Measurements from ENCODE around the gene MKLN1.

MKLN1 gene

GRCh38 chr7:131500357-131500756, 172.7 kb downstream of the MKLN1 start:
- no peaks in the 10 kb centered on the region; the same call in 1 of the 2 replicates for H3F3A ChIP-seq (ENCODE audit: insufficient read depth)
- no peak overlapping the region for H2AFZ ChIP-seq (ENCODE audit: low read depth, low read length, severe bottlenecking)
- no peaks in the 10 kb centered on the region for H3K79me2 ChIP-seq (ENCODE audit: insufficient read depth, low read length)
- H4K20me1 ChIP-seq (ENCODE audit: low read depth, low read length), result no peaks in the 10 kb centered on the region
- no peak overlapping the region for H3K9ac ChIP-seq (ENCODE audit: low read length)
- no peak overlapping the region for H3K4me3 ChIP-seq (ENCODE audit: insufficient read depth, low read length, poor library complexity, severe bottlenecking)
- no peaks in the 10 kb centered on the region for H3K9me3 ChIP-seq (ENCODE audit: insufficient read depth, low read length)
- H3K4me2 ChIP-seq (ENCODE audit: low read depth, low read length, poor library complexity, severe bottlenecking), result no peak overlapping the region
- H3K27ac ChIP-seq (ENCODE audit: low read depth, low read length), result no peak overlapping the region
- H3K9me2 ChIP-seq (replicated peaks; ENCODE audit: insufficient read depth, low read length), result no peaks in the 10 kb centered on the region
- H3K36me3 ChIP-seq (ENCODE audit: low read length), result no peaks in the 10 kb centered on the region
- H3K27me3 ChIP-seq (ENCODE audit: low read length), result no peaks in the 10 kb centered on the region
- no peak for TF ChIP-seq CTCF (IDR thresholded peaks at IDR 0.05; ENCODE audit: insufficient read depth, low read length, poor library complexity, severe bottlenecking)
- no peak for TF ChIP-seq EZH2phosphoT487 (conservative IDR thresholded peaks at IDR 0.05; ENCODE audit: low read length)

DNA sequence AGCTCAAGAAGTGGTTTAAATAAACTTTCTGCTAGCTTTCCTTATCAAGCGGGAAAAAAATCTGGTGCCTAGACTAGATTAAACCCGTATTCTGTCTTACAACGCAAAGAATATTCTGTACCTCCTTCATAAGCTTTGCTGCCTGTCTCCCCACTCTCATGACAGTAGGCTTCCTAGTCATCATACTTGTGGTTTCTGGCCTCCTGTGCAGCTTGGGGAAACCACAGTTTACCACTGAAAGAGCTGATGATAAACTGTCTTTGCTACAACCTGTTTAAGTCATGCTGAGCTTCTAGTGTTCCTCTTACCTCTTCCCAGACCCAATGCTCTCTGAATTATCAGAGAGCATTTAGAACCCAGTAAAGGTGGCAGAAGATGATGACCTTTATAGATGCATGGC, 173.7 kb downstream of the MKLN1 start:
- Histone ChIP-seq H3K4me3 (ENCODE audit: insufficient read depth, low read length, poor library complexity, severe bottlenecking) (no peak overlapping the region), H2AFZ (ENCODE audit: low read depth, low read length, severe bottlenecking) (no peak overlapping the region), H3F3A (ENCODE audit: insufficient read depth) (no peaks in the 10 kb centered on the region; the same call in 1 of the 2 replicates), H3K27ac (ENCODE audit: low read depth, low read length) (no peak overlapping the region), H3K27me3 (ENCODE audit: low read length) (no peaks in the 10 kb centered on the region), H3K9me2 (replicated peaks; ENCODE audit: insufficient read depth, low read length) (no peaks in the 10 kb centered on the region), H3K36me3 (ENCODE audit: low read length) (no peaks in the 10 kb centered on the region), H4K20me1 (ENCODE audit: low read depth, low read length) (no peaks in the 10 kb centered on the region), H3K79me2 (ENCODE audit: insufficient read depth, low read length) (no peaks in the 10 kb centered on the region), H3K9ac (ENCODE audit: low read length) (no peak overlapping the region), H3K4me2 (ENCODE audit: low read depth, low read length, poor library complexity, severe bottlenecking) (no peak overlapping the region), H3K9me3 (ENCODE audit: insufficient read depth, low read length) (no peaks in the 10 kb centered on the region)
- TF ChIP-seq CTCF (IDR thresholded peaks at IDR 0.05; ENCODE audit: insufficient read depth, low read length, poor library complexity, severe bottlenecking), result no peak
- no peak for TF ChIP-seq EZH2phosphoT487 (conservative IDR thresholded peaks at IDR 0.05; ENCODE audit: low read length)

DNA sequence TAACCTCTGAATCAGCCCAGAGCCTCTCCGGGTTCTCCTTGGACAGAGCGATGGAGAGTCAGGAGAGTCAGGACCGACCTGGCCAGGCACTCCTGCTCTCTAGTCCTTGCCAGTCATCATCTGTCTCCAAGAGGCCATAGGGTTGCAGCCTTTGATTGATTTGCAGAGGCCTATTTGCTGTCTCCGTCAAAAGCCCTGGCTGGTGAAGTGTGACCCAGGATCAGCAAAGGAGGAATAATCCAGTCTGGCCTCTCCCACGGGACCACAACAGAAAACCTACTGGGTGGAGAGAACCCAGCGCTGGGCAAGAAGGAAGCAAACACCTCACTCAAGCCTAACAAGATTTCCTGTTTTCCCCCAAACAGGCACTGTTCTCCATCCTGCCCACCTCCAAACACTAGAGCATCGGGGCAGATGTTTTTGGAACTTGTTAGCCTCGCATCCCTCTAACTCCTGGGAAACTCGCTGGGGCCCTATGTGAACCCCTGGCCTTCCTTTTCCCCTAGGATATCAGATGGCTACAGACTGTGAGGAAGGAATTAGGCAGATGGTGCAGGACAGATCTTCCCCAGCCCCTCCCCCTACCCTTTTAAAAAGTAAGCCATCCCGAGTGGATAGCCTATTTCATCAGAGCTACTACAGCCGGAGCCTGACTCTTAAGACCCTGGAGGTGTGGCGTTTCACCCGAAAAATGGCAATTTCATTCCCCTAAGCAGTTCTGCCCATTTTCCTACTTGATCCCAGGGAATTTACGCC, 174.4 kb downstream of the MKLN1 start:
- Histone ChIP-seq H3K9ac (ENCODE audit: low read length) (no peak overlapping the region), H3F3A (ENCODE audit: insufficient read depth) (no peaks in the 10 kb centered on the region; the same call in 1 of the 2 replicates), H3K9me3 (ENCODE audit: insufficient read depth, low read length) (no peaks in the 10 kb centered on the region), H3K36me3 (ENCODE audit: low read length) (no peaks in the 10 kb centered on the region), H2AFZ (ENCODE audit: low read depth, low read length, severe bottlenecking) (no peak overlapping the region), H3K79me2 (ENCODE audit: insufficient read depth, low read length) (no peaks in the 10 kb centered on the region), H3K9me2 (replicated peaks; ENCODE audit: insufficient read depth, low read length) (no peaks in the 10 kb centered on the region), H3K27ac (ENCODE audit: low read depth, low read length) (no peak overlapping the region), H3K4me3 (ENCODE audit: insufficient read depth, low read length, poor library complexity, severe bottlenecking) (no peak overlapping the region), H3K27me3 (ENCODE audit: low read length) (no peaks in the 10 kb centered on the region), H3K4me2 (ENCODE audit: low read depth, low read length, poor library complexity, severe bottlenecking) (no peak overlapping the region), H4K20me1 (ENCODE audit: low read depth, low read length) (no peaks in the 10 kb centered on the region)
- no peak for TF ChIP-seq CTCF (IDR thresholded peaks at IDR 0.05; ENCODE audit: insufficient read depth, low read length, poor library complexity, severe bottlenecking)
- TF ChIP-seq EZH2phosphoT487 (conservative IDR thresholded peaks at IDR 0.05; ENCODE audit: low read length), result no peak

Data from SU-DHL-6 (cell line).